ENCODE data around the gene DNAJC11.
"Not testable (repeated sequence)": the region's sequence is repeated elsewhere in the genome, so short reads cannot be mapped to it uniquely, and the experiment has no call there.

DNAJC11 gene

DNA sequence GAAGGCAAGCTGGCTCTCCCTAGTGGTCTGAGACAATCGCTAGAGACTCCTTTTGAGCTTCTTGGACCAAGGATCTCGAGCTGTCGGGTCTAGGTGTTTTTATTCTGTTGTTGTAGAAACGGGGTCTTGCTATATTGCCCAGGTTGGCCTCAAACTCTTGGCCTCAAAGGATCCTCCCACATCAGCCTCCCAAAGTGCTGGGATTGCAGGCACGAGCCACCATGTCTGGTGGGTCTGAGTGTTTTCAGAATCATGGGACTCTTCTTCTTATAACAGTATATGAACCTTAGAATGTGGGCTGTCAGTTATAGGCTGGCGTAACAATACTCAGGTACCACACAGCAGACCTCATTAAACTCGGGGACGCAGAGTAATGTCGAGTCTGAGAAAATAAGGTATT is 33.1 kb downstream of the DNAJC11 start:
- DNase-seq (ENCODE audit: extremely low read depth, low read depth): no peak
- TF ChIP-seq, protein P1, sequence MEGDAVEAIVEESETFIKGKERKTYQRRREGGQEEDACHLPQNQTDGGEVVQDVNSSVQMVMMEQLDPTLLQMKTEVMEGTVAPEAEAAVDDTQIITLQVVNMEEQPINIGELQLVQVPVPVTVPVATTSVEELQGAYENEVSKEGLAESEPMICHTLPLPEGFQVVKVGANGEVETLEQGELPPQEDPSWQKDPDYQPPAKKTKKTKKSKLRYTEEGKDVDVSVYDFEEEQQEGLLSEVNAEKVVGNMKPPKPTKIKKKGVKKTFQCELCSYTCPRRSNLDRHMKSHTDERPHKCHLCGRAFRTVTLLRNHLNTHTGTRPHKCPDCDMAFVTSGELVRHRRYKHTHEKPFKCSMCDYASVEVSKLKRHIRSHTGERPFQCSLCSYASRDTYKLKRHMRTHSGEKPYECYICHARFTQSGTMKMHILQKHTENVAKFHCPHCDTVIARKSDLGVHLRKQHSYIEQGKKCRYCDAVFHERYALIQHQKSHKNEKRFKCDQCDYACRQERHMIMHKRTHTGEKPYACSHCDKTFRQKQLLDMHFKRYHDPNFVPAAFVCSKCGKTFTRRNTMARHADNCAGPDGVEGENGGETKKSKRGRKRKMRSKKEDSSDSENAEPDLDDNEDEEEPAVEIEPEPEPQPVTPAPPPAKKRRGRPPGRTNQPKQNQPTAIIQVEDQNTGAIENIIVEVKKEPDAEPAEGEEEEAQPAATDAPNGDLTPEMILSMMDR (IDR thresholded peaks at IDR 0.05; ENCODE audit: low read depth, low read length, missing control alignments): no peak
- H3K4me3 ChIP-seq (replicated peaks; ENCODE audit: low read depth, low read length): no peak overlapping the region

DNA sequence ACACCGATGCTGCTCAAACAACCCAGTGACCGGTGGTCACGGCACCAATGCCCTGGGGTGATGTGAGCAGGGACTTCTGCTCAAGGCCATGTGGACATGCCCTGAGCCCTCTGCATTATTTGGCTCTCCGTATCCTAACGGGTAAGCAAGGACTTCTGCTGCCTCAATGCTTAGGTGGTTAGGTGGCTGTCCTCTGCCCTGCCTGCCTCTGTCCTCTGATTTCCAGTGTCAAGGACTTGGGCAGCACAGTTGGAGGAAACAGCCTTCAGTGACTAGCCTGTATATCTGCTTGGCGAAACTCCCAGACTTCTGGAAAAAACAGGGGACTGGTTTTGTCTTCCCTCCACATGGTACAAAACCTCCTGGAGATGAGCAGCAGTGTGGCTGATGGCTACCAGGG is 34.5 kb downstream of the DNAJC11 start:
- DNase-seq (ENCODE audit: extremely low read depth, low read depth): no peak
- TF ChIP-seq, protein P1 (IDR thresholded peaks at IDR 0.05; ENCODE audit: low read depth, low read length, missing control alignments): no peak
- no peak overlapping the region for H3K4me3 ChIP-seq (replicated peaks; ENCODE audit: low read depth, low read length)

DNA sequence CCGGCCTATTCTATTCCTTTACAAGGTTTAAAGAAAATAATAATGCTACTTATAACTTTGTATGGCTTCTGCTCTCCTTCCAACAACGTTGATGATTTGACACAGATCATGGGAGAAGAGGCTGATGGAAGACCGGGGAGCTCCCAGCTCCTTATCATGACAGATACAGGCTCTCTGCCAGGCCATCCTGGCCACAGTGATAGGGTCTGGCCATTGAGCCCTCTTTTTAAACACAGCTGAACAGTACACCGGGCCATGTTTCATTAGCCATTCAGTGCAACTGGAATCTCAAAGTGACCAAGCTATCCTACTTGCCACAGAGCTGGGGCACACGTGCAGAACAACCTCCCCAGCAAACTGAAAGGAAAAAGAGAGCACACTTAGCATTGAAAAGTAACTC is 34.9 kb downstream of the DNAJC11 start:
- TF ChIP-seq, protein P1 (IDR thresholded peaks at IDR 0.05; ENCODE audit: low read depth, low read length, missing control alignments): no peak
- H3K4me3 ChIP-seq (replicated peaks; ENCODE audit: low read depth, low read length): no peak overlapping the region
- DNase-seq (ENCODE audit: extremely low read depth, low read depth): no peak

DNA sequence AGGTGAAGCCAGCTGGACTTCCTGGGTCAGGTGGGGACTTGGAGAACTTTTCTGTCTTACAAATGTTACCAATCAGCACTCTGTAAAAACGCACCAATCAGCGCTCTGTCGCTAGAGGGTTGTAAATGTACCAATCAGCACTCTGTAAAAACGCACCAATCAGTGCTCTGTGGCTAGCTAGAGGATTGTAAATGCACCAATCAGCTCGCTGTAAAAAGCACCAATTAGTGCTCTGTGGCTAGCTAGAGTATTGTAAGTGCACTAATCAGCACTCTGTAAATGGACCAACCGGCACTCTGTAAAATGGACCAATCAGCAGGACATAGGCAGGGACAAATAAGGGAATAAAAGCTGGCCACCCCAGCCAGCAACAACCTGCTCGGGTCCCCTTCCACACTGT is 39.1 kb downstream of the DNAJC11 start:
- not testable (repeated sequence) for DNase-seq (ENCODE audit: extremely low read depth, low read depth); H3K4me3 ChIP-seq (replicated peaks; ENCODE audit: low read depth, low read length)

DNA sequence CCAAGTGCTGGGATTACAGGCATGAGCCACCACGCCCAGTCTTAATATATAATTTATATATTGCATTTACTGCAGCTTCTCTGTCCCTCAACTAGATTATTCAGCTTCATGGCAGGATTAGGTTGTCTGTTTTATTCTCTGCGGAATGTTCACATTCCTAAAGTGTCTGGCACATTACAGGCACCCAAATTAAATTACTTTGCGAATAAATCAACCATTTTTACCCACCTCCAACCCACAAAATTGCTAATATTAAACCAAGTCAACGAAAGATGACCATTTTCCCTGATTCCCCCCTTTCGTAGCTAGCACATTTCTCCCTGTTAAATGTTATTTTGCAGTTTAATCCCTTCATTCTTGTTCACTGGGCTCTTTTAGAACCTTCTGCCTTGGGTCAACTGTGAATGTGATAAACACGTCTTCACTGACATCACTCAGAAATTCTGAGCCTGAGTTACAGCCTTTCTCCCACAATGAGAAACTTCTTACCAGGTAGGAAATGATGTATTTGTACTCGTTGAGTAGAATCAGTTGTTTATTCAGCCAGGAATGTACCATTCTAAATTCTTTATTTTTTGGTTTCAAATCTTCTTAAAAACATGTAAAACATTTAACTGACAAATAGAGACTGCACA is 41.1 kb downstream of the DNAJC11 start:
- H3K4me3 ChIP-seq (replicated peaks; ENCODE audit: low read depth, low read length): no peak overlapping the region
- DNase-seq (ENCODE audit: extremely low read depth, low read depth): no peak
- TF ChIP-seq, protein P1 (IDR thresholded peaks at IDR 0.05; ENCODE audit: low read depth, low read length, missing control alignments): no peak

DNA sequence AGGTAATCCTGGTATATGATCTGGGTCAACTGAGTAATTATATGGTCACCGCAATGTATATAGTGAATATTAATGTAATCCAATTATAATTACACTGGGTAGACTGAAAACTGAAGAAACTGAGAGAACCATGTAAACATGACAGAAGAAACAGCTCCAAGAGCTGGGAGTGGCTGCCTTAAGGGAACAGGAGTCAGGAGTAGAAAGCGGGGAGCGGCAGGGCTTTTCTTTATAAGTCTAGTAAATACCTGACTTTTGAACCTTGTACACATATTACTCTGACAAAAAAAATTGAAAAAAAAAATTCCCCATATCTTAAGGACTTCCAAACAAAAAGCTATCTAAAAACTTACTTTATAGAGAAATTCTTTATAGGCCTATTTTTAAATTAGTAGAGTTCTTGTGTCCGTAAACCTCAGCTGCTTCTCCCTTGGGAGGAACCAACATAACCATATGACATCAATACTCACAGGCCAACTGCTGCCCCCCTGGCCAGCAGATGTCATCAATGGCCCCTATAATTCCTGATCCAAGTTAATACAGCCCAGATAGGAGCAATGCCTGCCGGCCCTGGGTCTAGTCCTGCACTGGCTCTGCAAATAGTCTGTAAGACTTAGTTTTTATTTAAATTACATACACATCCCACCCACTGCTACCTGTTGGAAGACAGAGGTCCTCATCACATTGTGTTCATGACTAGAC is 43.1 kb downstream of the DNAJC11 start:
- H3K4me3 ChIP-seq (replicated peaks; ENCODE audit: low read depth, low read length): no peak overlapping the region
- TF ChIP-seq, protein P1 (IDR thresholded peaks at IDR 0.05; ENCODE audit: low read depth, low read length, missing control alignments): no peak

DNA sequence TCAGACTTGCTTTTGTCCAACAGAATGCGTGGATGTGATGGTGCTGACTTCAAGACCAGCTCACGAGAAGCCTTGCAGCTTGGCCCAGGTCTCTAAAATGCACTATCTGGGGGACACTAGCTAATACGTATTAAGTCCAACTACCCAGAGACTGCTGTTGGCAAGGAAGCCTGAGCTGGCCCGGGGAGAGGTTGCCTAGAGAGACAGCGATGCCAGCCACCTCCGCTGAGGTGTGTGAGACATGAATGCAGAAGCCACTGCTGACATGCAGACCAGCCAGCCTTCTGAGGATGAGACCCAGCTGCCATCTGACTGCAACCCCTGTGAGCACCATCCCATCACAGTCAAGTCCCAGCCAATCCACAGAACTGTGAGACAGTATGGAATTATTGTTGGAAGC is 44.5 kb downstream of the DNAJC11 start:
- TF ChIP-seq, protein P1 (IDR thresholded peaks at IDR 0.05; ENCODE audit: low read depth, low read length, missing control alignments): no peak
- H3K4me3 ChIP-seq (replicated peaks; ENCODE audit: low read depth, low read length): no peak overlapping the region
- DNase-seq (ENCODE audit: extremely low read depth, low read depth): no peak

More for the DNA sequence above, 43.1 kb downstream of the DNAJC11 start:
- no peak for DNase-seq (ENCODE audit: extremely low read depth, low read depth)
